Psoas muscle (tissue), 8 donors: ENCODE data around the gene MPV17L2. TPM values are rescaled to one million over a fixed set of nuclear protein-coding genes. Genes with fewer than 3 reads are reported as not detected.

Source experiments
- ATAC-seq, 4 donors: fragments of 200-7000 bp; cut with Tn5 transposase; one replicate each; pipeline ENCODE4 v1.9.1; 2020; ENCODE audit warnings: moderate library complexity in 3 of 4, mild to moderate bottlenecking in 2 of 4
- DNase-seq, 2 donors: peaks; one replicate each; pipeline ENCODE4 v3.0.0-alpha.2; 2020
- H3K27ac ChIP-seq: fragments of 200-600 bp; one replicate; pipeline ENCODE4 v1.8.0; 2022
- H3K27me3 ChIP-seq, 3 donors: fragments of 200-600 bp in 1 of 3; one replicate each; pipeline versions ENCODE4 v1.6.1 to v1.8.0; 2013 to 2022; ENCODE audit warnings: low read length in 2 of 3, mild to moderate bottlenecking in 2 of 3, moderate library complexity in 1 of 3; ENCODE audit not compliant: insufficient read depth in 3 of 3
- H3K36me3 ChIP-seq, 2 donors: fragments of 200-600 bp in 1 of 2; one replicate each; pipeline versions ENCODE4 v1.6.1 to v1.8.0; 2013 to 2022; ENCODE audit warnings: low read depth in 1 of 2, mild to moderate bottlenecking in 1 of 2, moderate library complexity in 1 of 2; ENCODE audit not compliant: insufficient read depth in 1 of 2
- H3K4me1 ChIP-seq: fragments of 200-600 bp; one replicate; pipeline ENCODE4 v1.8.0; 2022
- H3K4me3 ChIP-seq: fragments of 200-600 bp; one replicate; pipeline ENCODE4 v1.8.0; 2022; ENCODE audit warnings: mild to moderate bottlenecking
- H3K9me3 ChIP-seq: fragments of 200-600 bp; one replicate; pipeline ENCODE4 v1.8.0; 2022
- CTCF ChIP-seq: fragments of 200-600 bp; IDR thresholded peaks from one replicate; pipeline ENCODE4 v1.8.0; 2022; ENCODE audit warnings: antibody characterized with exemption
- WGBS, 3 donors: extraction: QIAGEN DNeasy Blood & Tissue Kit; methylation state at CpG; one replicate each; pipeline versions ENCODE4 v1.1.6 to v1.1.7; 2013; 5-methylcytosine and 5-hydroxymethylcytosine counted together
- intact Hi-C, 2 donors: fragments of 100-400 bp; cut with DNase I; formaldehyde crosslinking; loops; one replicate each; pipeline versions ENCODE4 v1.11.0 to v1.14.2; 2022
- long read RNA-seq, 2 donors: library from polyadenylated mRNA; unstranded; transcript quantifications; one replicate each; pipeline ENCODE4 v2.0.0, GENCODE V29; 2021
- polyA plus RNA-seq, 3 donors: library from polyadenylated mRNA; stranded (reverse); fragments of 200-250 nt; gene quantifications; one replicate each; pipeline ENCODE4 v1.2.3, GENCODE V29; 2013
- total RNA-seq, 4 donors: library from RNA; stranded (reverse); fragmentation: NEBNext Ultra II Directional in 2 of 4; extraction: Animal tissue kit (Norgen Biotek cat#: 25700) in 2 of 4; gene quantifications; one replicate each; pipeline versions ENCODE4 v1.2.1 to v1.2.4, GENCODE V29; 2021 to 2023
- donor health status: healthy with polysubstance abuse.
- donor health status: DM: no; HTN: no; CAD: no; lungs with moderate emphysema.
- donor health status: Bipolar disorder and iron deficiency.
- donor health status: healthy.
- donor health status: DM: yes; HTN: yes; CAD: no.
- donor health status: DM: no; HTN: no; CAD: no.
- donor health status: DM: no; HTN: no; CAD: no.
- donor health status: DM: yes; HTN: yes; CAD: no.

The MPV17L2 gene
- total RNA-seq (10 to 100 TPM in 1 of 4 donors, 1 to 10 TPM in 3; 5.9 to 12.7 (median 8.4) TPM), polyA plus RNA-seq (10 to 100 TPM; 19.9 to 23.3 (median 20.7) TPM)
- long read RNA-seq, donor 1, partial matches to known transcripts = 0 of 4 reads
- long read RNA-seq, donor 1, other reads (novel, unspliced or antisense) = 0 of 4 reads
- long read RNA-seq, donor 2, transcript MPV17L2-204 (5 exons, 1,408 nt) = major isoform, 18 of 21 reads
- long read RNA-seq, donor 2, partial matches to known transcripts = 1 of 21 reads
- long read RNA-seq, donor 2, other reads (novel, unspliced or antisense) = 2 of 21 reads

GRCh38 chr19:18192673-18193387 lies at the start of gene MPV17L2:
TSS of gene MPV17L2 (plus strand) at chr19:18193218. CDS start at chr19:18193282, 64 bp downstream.
- intact Hi-C loops = no loop called here
- no peak for TF ChIP-seq CTCF
- Histone ChIP-seq H3K4me1 (peaks cover 11% of the 10 kb centered on the region), H3K36me3 (peaks cover 0 to 20% of the 10 kb centered on the region in 2 donors), H3K9me3 (no peaks in the 10 kb centered on the region), H3K27ac (peak within 1 kb of the TSS; percentile 93), H3K4me3 (peak within 1 kb of the TSS; percentile 90), H3K27me3 (no peaks in the 10 kb centered on the region)
- ATAC-seq (peak; percentile 93 to 96 (median 94)), DNase-seq (peak; percentile 100)
- WGBS, 3 donors = 0 to 1% (median 0%) methylated on average over 69 to 74 of the region's 74 CpGs

- H3K4me1 ChIP-seq = no peaks in the 10 kb centered on the region
- intact Hi-C loops = no loop called here
- H3K27ac ChIP-seq = no peak overlapping the region
- 92 to 95% (median 94%) methylated on average over 3 of the region's 3 CpGs for WGBS, 3 donors
- no peak overlapping the region for H3K4me3 ChIP-seq
- no peaks in the 10 kb centered on the region for H3K27me3 ChIP-seq
- H3K9me3 ChIP-seq = no peaks in the 10 kb centered on the region
- ATAC-seq (no peak), DNase-seq (no peak)
- TF ChIP-seq CTCF = no peak
- H3K36me3 ChIP-seq = peaks cover 0 to 34% of the 10 kb centered on the region in 2 donors
These were observed 49.1 kb upstream of the MPV17L2 start for GRCh38 chr19:18143902-18144301.

- Histone ChIP-seq H3K36me3 (peaks cover 0 to 31% of the 10 kb centered on the region in 2 donors), H3K9me3 (no peaks in the 10 kb centered on the region), H3K27ac (no peak overlapping the region), H3K27me3 (no peaks in the 10 kb centered on the region), H3K4me3 (no peak overlapping the region), H3K4me1 (peaks cover under 1% of the 10 kb centered on the region)
- no peak for DNase-seq
- intact Hi-C loops = no loop called here
- no peak for TF ChIP-seq CTCF
- 87 to 90% (median 89%) methylated on average over 14 to 16 of the region's 16 CpGs for WGBS, 3 donors
- ATAC-seq = no peak
These were observed 48.7 kb upstream of the MPV17L2 start for GRCh38 chr19:18144361-18144760.

GRCh38 chr19:18144906-18145305 lies 48.1 kb upstream of the MPV17L2 start:
- Histone ChIP-seq H3K27me3 (no peaks in the 10 kb centered on the region), H3K4me3 (no peak overlapping the region), H3K4me1 (peaks cover 2% of the 10 kb centered on the region), H3K9me3 (no peaks in the 10 kb centered on the region), H3K36me3 (peaks cover 0 to 31% of the 10 kb centered on the region in 2 donors), H3K27ac (no peak overlapping the region)
- no peak for TF ChIP-seq CTCF
- DNase-seq = no peak
- 95 to 96% (median 96%) methylated on average over 26 to 28 of the region's 28 CpGs for WGBS, 3 donors
- intact Hi-C loops = no loop called here
- ATAC-seq = no peak
